IPS-18c (cell line): ENCODE results near the gene RBMS3.

Experiments
- H3K4me3 ChIP-seq: 2 replicates; pipeline ENCODE4 v1.7.0; 2013; ENCODE audit warnings: low read depth, mild to moderate bottlenecking, low read length, moderate library complexity; ENCODE audit not compliant: insufficient read depth
- H3K9me3 ChIP-seq: one replicate; pipeline ENCODE4 v1.6.1; 2013; ENCODE audit warnings: mild to moderate bottlenecking, low read length, moderate library complexity; ENCODE audit not compliant: control insufficient read depth, insufficient read depth

The RBMS3 gene

GRCh38 chr3:29427266-29428103, 146.6 kb downstream of the RBMS3 start:
- H3K4me3 ChIP-seq: no peak overlapping the region
- H3K9me3 ChIP-seq: no peaks in the 10 kb centered on the region

GRCh38 chr3:29429055-29429679, 148.3 kb downstream of the RBMS3 start:
- Histone ChIP-seq H3K4me3 (no peak overlapping the region), H3K9me3 (no peaks in the 10 kb centered on the region)

- Histone ChIP-seq H3K4me3 (no peak overlapping the region), H3K9me3 (no peaks in the 10 kb centered on the region)
These were observed 149.7 kb downstream of the RBMS3 start for GRCh38 chr3:29430558-29430971.

GRCh38 chr3:29436612-29437323, 155.9 kb downstream of the RBMS3 start:
- no peaks in the 10 kb centered on the region for H3K9me3 ChIP-seq
- no peak overlapping the region for H3K4me3 ChIP-seq

- no peaks in the 10 kb centered on the region for H3K9me3 ChIP-seq
- no peak overlapping the region for H3K4me3 ChIP-seq
These were observed 157.7 kb downstream of the RBMS3 start for GRCh38 chr3:29438580-29438979.

GRCh38 chr3:29440413-29441305, 159.8 kb downstream of the RBMS3 start:
- Histone ChIP-seq H3K9me3 (no peaks in the 10 kb centered on the region), H3K4me3 (no peak overlapping the region)

- Histone ChIP-seq H3K9me3 (no peaks in the 10 kb centered on the region), H3K4me3 (no peak overlapping the region)
These were observed 160.6 kb downstream of the RBMS3 start for GRCh38 chr3:29441422-29441821.

GRCh38 chr3:29447946-29448627, 167.2 kb downstream of the RBMS3 start:
- no peaks in the 10 kb centered on the region for H3K9me3 ChIP-seq
- H3K4me3 ChIP-seq: no peak overlapping the region

GRCh38 chr3:29451920-29452319, 171.0 kb downstream of the RBMS3 start:
- H3K9me3 ChIP-seq: no peaks in the 10 kb centered on the region

GRCh38 chr3:29452934-29453283, 172.0 kb downstream of the RBMS3 start:
- H3K9me3 ChIP-seq: no peaks in the 10 kb centered on the region
- H3K4me3 ChIP-seq: no peak overlapping the region

More at GRCh38 chr3:29451920-29452319, 171.0 kb downstream of the RBMS3 start:
- H3K4me3 ChIP-seq: no peak overlapping the region

GRCh38 chr3:29453284-29454001, 172.6 kb downstream of the RBMS3 start:
- no peak overlapping the region for H3K4me3 ChIP-seq

GRCh38 chr3:29454161-29454611, 173.3 kb downstream of the RBMS3 start:
- Histone ChIP-seq H3K9me3 (no peaks in the 10 kb centered on the region), H3K4me3 (no peak overlapping the region)

More at GRCh38 chr3:29453284-29454001, 172.6 kb downstream of the RBMS3 start:
- H3K9me3 ChIP-seq: no peaks in the 10 kb centered on the region

- Histone ChIP-seq H3K4me3 (no peak overlapping the region), H3K9me3 (no peaks in the 10 kb centered on the region)
These were observed 176.0 kb downstream of the RBMS3 start for GRCh38 chr3:29456901-29457300.

- H3K4me3 ChIP-seq: no peak overlapping the region
- no peaks in the 10 kb centered on the region for H3K9me3 ChIP-seq
These were observed 182.4 kb downstream of the RBMS3 start for GRCh38 chr3:29463304-29463703.

GRCh38 chr3:29465836-29466235, 185.0 kb downstream of the RBMS3 start:
- Histone ChIP-seq H3K9me3 (no peaks in the 10 kb centered on the region), H3K4me3 (no peak overlapping the region)

- no peaks in the 10 kb centered on the region for H3K9me3 ChIP-seq
- no peak overlapping the region for H3K4me3 ChIP-seq
These were observed 185.6 kb downstream of the RBMS3 start for GRCh38 chr3:29466442-29466841.
